ENCODE measurements around the gene CDK10. TPM values are rescaled to one million over a fixed set of nuclear protein-coding genes. Genes with fewer than 3 reads are reported as not detected.

The CDK10 gene
- total RNA-seq, 1 experiment from 2014 or later = 76.6 TPM

GRCh38 chr16:89730610-89731234, 44.2 kb downstream of the CDK10 start:
- TF ChIP-seq, protein P1, sequence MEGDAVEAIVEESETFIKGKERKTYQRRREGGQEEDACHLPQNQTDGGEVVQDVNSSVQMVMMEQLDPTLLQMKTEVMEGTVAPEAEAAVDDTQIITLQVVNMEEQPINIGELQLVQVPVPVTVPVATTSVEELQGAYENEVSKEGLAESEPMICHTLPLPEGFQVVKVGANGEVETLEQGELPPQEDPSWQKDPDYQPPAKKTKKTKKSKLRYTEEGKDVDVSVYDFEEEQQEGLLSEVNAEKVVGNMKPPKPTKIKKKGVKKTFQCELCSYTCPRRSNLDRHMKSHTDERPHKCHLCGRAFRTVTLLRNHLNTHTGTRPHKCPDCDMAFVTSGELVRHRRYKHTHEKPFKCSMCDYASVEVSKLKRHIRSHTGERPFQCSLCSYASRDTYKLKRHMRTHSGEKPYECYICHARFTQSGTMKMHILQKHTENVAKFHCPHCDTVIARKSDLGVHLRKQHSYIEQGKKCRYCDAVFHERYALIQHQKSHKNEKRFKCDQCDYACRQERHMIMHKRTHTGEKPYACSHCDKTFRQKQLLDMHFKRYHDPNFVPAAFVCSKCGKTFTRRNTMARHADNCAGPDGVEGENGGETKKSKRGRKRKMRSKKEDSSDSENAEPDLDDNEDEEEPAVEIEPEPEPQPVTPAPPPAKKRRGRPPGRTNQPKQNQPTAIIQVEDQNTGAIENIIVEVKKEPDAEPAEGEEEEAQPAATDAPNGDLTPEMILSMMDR (conservative IDR thresholded peaks at IDR 0.05) = no peak
- TF ChIP-seq EZH2 (IDR thresholded peaks at IDR 0.05; ENCODE audit: low read depth) = no peak
- no peaks in the 10 kb centered on the region for H3K9me2 ChIP-seq (ENCODE audit: insufficient read depth)
- H3K27me3 ChIP-seq (ENCODE audit: insufficient read depth, low read depth) = no peaks in the 10 kb centered on the region
- ChIA-PET CTCF (no interaction called here), POLR2A (ENCODE audit: unreplicated experiment) (no interaction called here)
- H3F3A ChIP-seq (ENCODE audit: insufficient read depth, low read depth) = peaks cover 10% of the 10 kb centered on the region; the same call in 1 of the 2 replicates
- intact Hi-C loops (cut with micrococcal nuclease; ENCODE audit: unreplicated experiment) = no loop called here
- H3K9me3 ChIP-seq (ENCODE audit: insufficient read depth, low read depth) = no peaks in the 10 kb centered on the region
- no peaks in the 10 kb centered on the region for H3K4me1 ChIP-seq (replicated peaks; ENCODE audit: insufficient read depth)
- H2AFZ ChIP-seq = no peak overlapping the region
- peak in 1 of 2 experiments; percentile 15 for DNase-seq
- H3K27ac ChIP-seq = no peak overlapping the region
- H3K4me2 ChIP-seq = no peak overlapping the region
- H3K79me2 ChIP-seq (ENCODE audit: low read depth) = no peaks in the 10 kb centered on the region
- no peak overlapping the region for H3K4me3 ChIP-seq
- H3K36me3 ChIP-seq (ENCODE audit: low read depth) = no peaks in the 10 kb centered on the region; the same call in 1 of the 2 replicates
- H4K20me1 ChIP-seq (ENCODE audit: insufficient read depth) = no peaks in the 10 kb centered on the region; the same call in 1 of the 2 replicates
- no TSS peak for BruUV-seq (replicated peaks)

- no peak overlapping the region for H3K4me3 ChIP-seq
- intact Hi-C loops (cut with micrococcal nuclease; ENCODE audit: unreplicated experiment) = no loop called here
- H3K27me3 ChIP-seq (ENCODE audit: insufficient read depth, low read depth) = no peaks in the 10 kb centered on the region
- no peak overlapping the region for H2AFZ ChIP-seq
- peaks cover 4% of the 10 kb centered on the region; the same call in 1 of the 2 replicates for H4K20me1 ChIP-seq (ENCODE audit: insufficient read depth)
- peaks cover 6% of the 10 kb centered on the region for H3K36me3 ChIP-seq (ENCODE audit: low read depth)
- H3K4me1 ChIP-seq (replicated peaks; ENCODE audit: insufficient read depth) = no peaks in the 10 kb centered on the region
- no peaks in the 10 kb centered on the region for H3K9me3 ChIP-seq (ENCODE audit: insufficient read depth, low read depth)
- no peak overlapping the region for H3K27ac ChIP-seq
- H3K4me2 ChIP-seq = no peak overlapping the region
- TF ChIP-seq, protein P1 (conservative IDR thresholded peaks at IDR 0.05) = no peak
- H3K79me2 ChIP-seq (ENCODE audit: low read depth) = no peaks in the 10 kb centered on the region
- BruUV-seq (replicated peaks) = no TSS peak
- ChIA-PET POLR2A (ENCODE audit: unreplicated experiment) (interaction anchor here (0.6 kb wide), 1 partner anchor 31 kb away, joined by 8 read pairs; the partner anchor contains the start of gene SPATA2L), CTCF (interaction anchor here (0.6 kb wide), 1 partner anchor 127 kb away, joined by 10 read pairs; no protein-coding TSS in a partner anchor)
- no peaks in the 10 kb centered on the region for H3K9me2 ChIP-seq (ENCODE audit: insufficient read depth)
- DNase-seq = no peak
- H3F3A ChIP-seq (ENCODE audit: insufficient read depth, low read depth) = peaks cover 10% of the 10 kb centered on the region; the same call in 1 of the 2 replicates
Measured at GRCh38 chr16:89732142-89732917, 45.8 kb downstream of the CDK10 start.

GRCh38 chr16:89732918-89733242, 46.4 kb downstream of the CDK10 start:
- peaks cover 7% of the 10 kb centered on the region; the same call in 1 of the 2 replicates for H4K20me1 ChIP-seq (ENCODE audit: insufficient read depth)
- no peak for TF ChIP-seq EZH2 (IDR thresholded peaks at IDR 0.05; ENCODE audit: low read depth)
- TF ChIP-seq, protein P1 (conservative IDR thresholded peaks at IDR 0.05) = no peak
- CTCF ChIA-PET = interaction anchor here (0.6 kb wide), 1 partner anchor 21 kb away, joined by 4 read pairs; no protein-coding TSS in a partner anchor
- intact Hi-C loops (cut with micrococcal nuclease; ENCODE audit: unreplicated experiment) = no loop called here
- peaks cover 6% of the 10 kb centered on the region for H3K36me3 ChIP-seq (ENCODE audit: low read depth)
- no peak overlapping the region for H3K4me3 ChIP-seq
- H3K9me2 ChIP-seq (ENCODE audit: insufficient read depth) = no peaks in the 10 kb centered on the region
- no peaks in the 10 kb centered on the region for H3K27me3 ChIP-seq (ENCODE audit: insufficient read depth, low read depth)
- no peaks in the 10 kb centered on the region for H3K9me3 ChIP-seq (ENCODE audit: insufficient read depth, low read depth)
- no peak overlapping the region for H3K4me2 ChIP-seq
- BruUV-seq (replicated peaks) = no TSS peak
- no peak overlapping the region for H2AFZ ChIP-seq
- POLR2A ChIA-PET (ENCODE audit: unreplicated experiment) = no interaction called here
- no peaks in the 10 kb centered on the region for H3K79me2 ChIP-seq (ENCODE audit: low read depth)
- H3K4me1 ChIP-seq (replicated peaks; ENCODE audit: insufficient read depth) = no peaks in the 10 kb centered on the region
- peak in 1 of 2 experiments; percentile 12 for DNase-seq
- H3F3A ChIP-seq (ENCODE audit: insufficient read depth, low read depth) = peaks cover 10% of the 10 kb centered on the region; the same call in 1 of the 2 replicates
- no peak overlapping the region for H3K27ac ChIP-seq

Measured in PC-9 (cell line).